ENCODE results near the gene MRPL45.

The MRPL45 gene

GRCh38 chr17:38350035-38350434 is 53.1 kb downstream of the MRPL45 start:
- DNase-seq: no peak

- peak; percentile 94 for DNase-seq
These were observed 54.6 kb downstream of the MRPL45 start, which contains the start of gene SOCS7 for GRCh38 chr17:38351412-38352222. TSS of gene SOCS7 (plus strand) at chr17:38351844. CDS start at chr17:38352053, 209 bp downstream.

- peak; percentile 42 for DNase-seq
These were observed 55.5 kb downstream of the MRPL45 start for GRCh38 chr17:38352245-38353085.

GRCh38 chr17:38353086-38353604 is 56.2 kb downstream of the MRPL45 start:
- DNase-seq: no peak

- no peak for DNase-seq
These were observed 56.7 kb downstream of the MRPL45 start for GRCh38 chr17:38353668-38354067.

GRCh38 chr17:38354466-38354865 is 57.5 kb downstream of the MRPL45 start:
- no peak for DNase-seq

- no peak for DNase-seq
These were observed 58.3 kb downstream of the MRPL45 start for GRCh38 chr17:38355251-38355650.

GRCh38 chr17:38357486-38358123 is 60.6 kb downstream of the MRPL45 start:
- no peak for DNase-seq

- no peak for DNase-seq
These were observed 61.9 kb downstream of the MRPL45 start for GRCh38 chr17:38358586-38359513.

GRCh38 chr17:38361694-38362465 is 64.9 kb downstream of the MRPL45 start:
- no peak for DNase-seq

- DNase-seq: no peak
These were observed 66.0 kb downstream of the MRPL45 start for GRCh38 chr17:38363016-38363415.

- DNase-seq: no peak
These were observed 67.8 kb downstream of the MRPL45 start for GRCh38 chr17:38364741-38365140.

GRCh38 chr17:38369124-38369886 is 72.3 kb downstream of the MRPL45 start:
- DNase-seq: no peak
